NCI-H1436 treated with DMSO at 0.1 percent for 48 hours (cell line): ENCODE measurements around the gene TBC1D3G.
"Not testable (repeated sequence)": the region's sequence is repeated elsewhere in the genome, so short reads cannot be mapped to it uniquely, and the experiment has no call there.

Experiments used
- DNase-seq: peaks from one replicate; lab custom pipeline; 2025; lab: John Stamatoyannopoulos, UW

Gene TBC1D3G

DNA sequence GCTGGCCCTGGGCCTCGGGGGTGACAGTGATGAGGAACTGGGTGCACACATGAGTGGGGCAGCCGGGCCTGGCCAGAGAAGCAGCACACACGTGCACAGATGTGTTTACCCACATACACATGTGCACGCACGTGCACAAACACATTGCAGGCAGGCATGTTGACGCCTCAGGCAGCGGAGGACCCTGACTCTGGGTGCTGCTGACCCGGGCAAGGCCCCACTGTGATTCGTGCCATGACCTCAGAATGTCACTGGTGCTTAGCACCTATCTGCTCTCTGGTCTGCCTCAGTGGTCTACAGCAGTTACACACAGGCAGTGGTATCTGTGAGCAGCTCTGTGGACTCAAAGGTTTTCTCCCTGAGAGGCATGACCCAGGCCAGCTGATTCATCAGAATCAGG is at the start of gene TBC1D3G:
Gene TBC1D3G (plus strand): TSS at position 301 of the 400 bp plus-strand sequence. CDS start 1,528 bp downstream, outside the sequence.
- not testable (repeated sequence) for DNase-seq

DNA sequence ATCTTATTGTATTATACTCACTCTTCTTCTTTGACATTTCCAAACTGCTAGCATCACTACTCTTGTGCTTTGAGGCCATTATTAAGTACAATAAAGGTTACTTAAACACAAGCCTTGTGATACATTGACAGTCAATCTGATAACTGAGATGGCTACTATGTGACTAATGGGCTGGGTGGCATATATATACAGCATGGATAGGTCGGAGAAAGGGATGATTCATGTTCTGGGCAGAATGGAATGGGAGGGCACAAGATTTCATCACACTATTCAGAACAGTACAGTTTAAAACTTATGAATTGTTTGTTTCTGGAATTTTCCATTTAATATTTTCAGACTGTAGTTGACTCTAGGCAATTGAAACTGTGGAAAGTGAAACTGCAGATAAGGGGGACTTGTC is 40.4 kb upstream of the TBC1D3G start:
- DNase-seq = not testable (repeated sequence)

DNA sequence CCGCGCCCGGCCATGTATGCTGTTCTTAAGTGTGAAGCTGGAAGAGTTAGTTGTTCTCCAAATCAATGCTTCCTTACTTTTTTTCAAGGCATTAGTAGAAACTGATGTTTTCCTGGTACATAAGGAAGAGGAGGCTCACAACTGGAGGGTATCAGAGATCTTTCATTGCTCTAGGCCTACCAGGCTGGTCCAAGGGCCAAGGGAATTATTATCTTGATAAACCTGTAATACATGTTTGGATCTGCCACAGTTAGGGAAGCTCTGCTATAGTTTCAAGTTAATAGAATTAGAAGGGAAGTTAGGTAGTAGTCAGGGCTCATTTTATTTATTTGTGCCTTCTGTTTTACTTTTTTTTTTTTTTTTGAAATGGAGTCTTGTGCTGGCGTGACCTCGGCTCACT is 39.5 kb upstream of the TBC1D3G start:
- not testable (repeated sequence) for DNase-seq

DNA sequence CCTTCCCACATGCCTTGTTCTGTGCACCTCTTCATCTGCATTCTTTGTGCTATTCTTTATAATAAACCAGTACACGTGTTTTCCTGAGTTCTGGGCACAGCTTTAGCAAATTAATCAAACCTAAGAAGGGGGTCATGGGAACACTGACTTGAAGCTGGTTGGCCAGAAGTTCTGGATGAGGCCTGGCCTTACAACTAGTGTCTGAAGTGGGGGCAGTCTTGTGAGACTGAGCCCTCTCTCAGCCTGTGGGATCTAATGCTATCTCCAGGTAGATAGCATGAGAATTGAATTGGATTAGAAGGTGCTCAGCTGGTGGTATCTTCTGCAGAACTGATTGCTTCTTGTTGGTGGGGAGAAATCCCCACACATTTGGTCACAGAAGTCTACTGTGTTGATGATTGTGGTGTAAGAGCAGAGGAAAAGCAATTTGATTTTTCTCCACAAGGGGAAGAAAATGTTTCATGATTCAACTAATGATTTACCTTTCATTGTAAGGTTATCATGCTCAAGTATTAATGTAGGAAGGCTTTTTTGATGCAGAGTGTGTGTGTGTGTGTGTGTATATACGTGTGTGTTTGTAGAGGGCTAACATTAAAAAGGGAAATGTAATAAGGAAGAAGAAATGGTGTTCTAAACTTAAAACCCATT is 33.6 kb upstream of the TBC1D3G start:
- DNase-seq = not testable (repeated sequence)

DNA sequence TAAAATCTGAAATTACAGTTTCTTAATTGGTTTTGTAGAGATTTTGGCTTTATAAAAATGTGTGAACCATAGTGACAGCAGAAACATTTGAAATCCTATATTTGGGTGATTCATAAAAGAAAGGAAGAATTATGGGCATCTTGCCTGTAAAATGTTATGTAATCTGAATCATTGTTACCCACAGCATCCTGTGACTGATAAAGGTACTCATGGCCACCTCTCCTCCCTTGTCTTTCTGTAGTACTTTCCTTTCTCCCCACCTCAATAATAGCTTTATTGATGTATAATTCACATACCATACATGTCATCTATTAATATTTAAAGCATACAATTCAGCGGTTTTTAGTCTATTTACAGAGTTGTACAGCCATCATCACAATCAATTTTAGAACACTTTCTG is 28.5 kb upstream of the TBC1D3G start:
- not testable (repeated sequence) for DNase-seq

DNA sequence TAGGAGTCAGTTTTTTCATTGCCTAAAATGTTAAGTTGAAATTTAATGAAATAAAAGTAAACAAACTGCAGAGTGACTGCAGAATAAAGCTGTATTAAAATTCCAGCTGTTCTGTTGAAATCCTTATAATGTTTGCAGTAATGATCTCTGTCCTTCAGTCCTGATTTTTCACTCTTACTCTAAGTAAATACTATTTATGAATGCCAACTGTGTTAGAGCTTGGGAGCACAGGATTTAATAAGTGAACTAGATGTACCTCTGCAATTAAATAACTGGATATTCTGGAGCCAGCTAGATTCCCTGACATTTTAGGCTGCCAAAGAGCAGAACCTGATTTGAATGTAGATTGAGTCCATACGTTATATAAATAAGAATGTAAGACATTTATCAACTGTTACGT is 7.9 kb upstream of the TBC1D3G start:
- not testable (repeated sequence) for DNase-seq

DNA sequence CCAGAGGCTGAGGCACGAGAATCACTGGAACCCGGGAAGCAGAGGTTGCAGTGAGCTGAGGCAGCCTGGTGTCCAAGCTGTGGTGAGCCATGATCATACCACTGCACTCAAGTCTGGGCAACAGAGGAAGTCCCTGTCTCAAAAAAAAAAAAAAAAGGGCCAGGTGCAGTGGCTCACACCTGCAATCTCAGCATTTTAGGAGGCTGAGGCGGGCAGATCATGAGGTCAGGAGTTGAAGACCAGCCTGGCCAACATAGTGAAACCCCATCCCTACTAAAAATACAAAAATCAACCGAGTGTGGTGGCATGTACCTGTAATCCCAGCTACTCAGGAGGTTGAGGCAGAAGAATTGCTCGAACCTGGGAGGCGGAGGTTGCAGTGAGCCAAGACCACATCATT is 38.8 kb downstream of the TBC1D3G start:
- DNase-seq = not testable (repeated sequence)

DNA sequence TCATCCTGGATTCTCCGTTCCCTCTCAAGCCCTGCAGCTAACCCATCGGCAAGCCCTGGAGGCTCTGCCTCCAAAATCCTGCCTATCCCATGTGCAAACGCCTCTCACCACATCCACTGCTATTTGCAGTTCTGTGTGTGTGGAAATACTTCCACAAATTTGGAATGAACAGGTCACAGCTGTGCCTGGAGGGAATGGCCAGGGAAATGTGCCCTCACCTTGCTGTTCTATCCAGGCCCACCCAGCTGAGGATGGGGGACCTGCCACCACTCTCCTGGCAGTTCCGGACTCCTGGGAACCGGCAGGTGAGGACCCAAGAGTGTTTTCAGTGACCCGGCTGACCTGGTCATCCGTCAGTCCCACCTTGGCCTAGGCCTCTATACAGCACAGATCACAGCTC is 52.3 kb downstream of the TBC1D3G start:
- DNase-seq = not testable (repeated sequence)
